Kidney capillary endothelial cell (primary cell): ENCODE measurements around the gene OR1F1.

ENCODE experiments used
- DNase-seq: peaks from one replicate; pipeline ENCODE4 v3.0.0-alpha.2; 2018; ENCODE audit warnings: low spot score

Gene OR1F1

GRCh38 chr16:3249020-3249419 is 61.0 kb downstream of the OR1F1 start:
- DNase-seq, result no peak

- DNase-seq, result no peak
Measured at GRCh38 chr16:3249451-3249850, 61.4 kb downstream of the OR1F1 start.

- DNase-seq, result no peak
Measured at GRCh38 chr16:3252967-3253366, 65.0 kb downstream of the OR1F1 start.

GRCh38 chr16:3254309-3254708 is 66.3 kb downstream of the OR1F1 start:
- DNase-seq, result no peak
